Ascending aorta (tissue), 2 donors: ENCODE results near the gene MAP3K6. TPM values are rescaled to one million over a fixed set of nuclear protein-coding genes. Genes with fewer than 3 reads are reported as not detected.
"Not testable (repeated sequence)": the region's sequence is repeated elsewhere in the genome, so short reads cannot be mapped to it uniquely, and the experiment has no call there.

Experiments
- DNase-seq, 2 donors: peaks; one replicate each; pipeline ENCODE4 v3.0.0-alpha.2; 2019; ENCODE audit warnings: low spot score in 2 of 2
- H3K27ac ChIP-seq, 2 donors: fragments of 200-600 bp; sonication (generic); one replicate each; pipeline ENCODE4 v1.5.1; 2016 to 2017; ENCODE audit warnings: mild to moderate bottlenecking in 1 of 2
- H3K27me3 ChIP-seq: fragments of 200-600 bp; sonication (generic); one replicate; pipeline ENCODE4 v1.5.1; 2017
- H3K36me3 ChIP-seq, 2 donors: fragments of 200-600 bp; sonication (generic); one replicate each; pipeline ENCODE4 v1.5.1; 2016
- H3K4me1 ChIP-seq, 2 donors: fragments of 200-600 bp; sonication (generic); one replicate each; pipeline ENCODE4 v1.5.1; 2016 to 2017; ENCODE audit warnings: mild to moderate bottlenecking in 1 of 2
- H3K4me3 ChIP-seq, 2 donors: fragments of 200-600 bp; sonication (generic); one replicate each; pipeline ENCODE4 v1.5.1; 2016 to 2017; ENCODE audit warnings: mild to moderate bottlenecking in 1 of 2
- H3K9me3 ChIP-seq, 2 donors: fragments of 200-600 bp; sonication (generic); one replicate each; pipeline ENCODE4 v1.5.1; 2016
- CTCF ChIP-seq, 3 experiments: fragments of 200-600 bp in 2 of 3; fragments of 450-650 bp in 1 of 3; sonication (generic) in 2 of 3; IDR thresholded peaks; one replicate each; pipeline ENCODE4 v1.5.1; 2016 to 2019; ENCODE audit warnings: antibody characterized with exemption in 3 of 3, mild to moderate bottlenecking in 1 of 3, moderate library complexity in 1 of 3
- intact Hi-C: fragments of 100-400 bp; cut with DNase I; formaldehyde crosslinking; loops from one replicate; pipeline ENCODE4 v1.15.1; 2023
- total RNA-seq: library from RNA; depleted of rRNA; stranded (reverse); fragments of >200 nt; gene quantifications from one replicate; pipeline ENCODE4 v1.1.0, GENCODE V29; 2016

The MAP3K6 gene
- total RNA-seq, 1 donor from 2014 or later: 164 TPM

- H3K4me3 ChIP-seq, H3K9me3 ChIP-seq, intact Hi-C loops, DNase-seq, H3K27me3 ChIP-seq: not testable (repeated sequence)
- H3K4me1 ChIP-seq: peaks cover 18 to 34% of the 10 kb centered on the region in 2 donors
- peak overlapping the region; percentile 72 to 75 for H3K27ac ChIP-seq
- peaks cover 43 to 44% of the 10 kb centered on the region in 2 donors for H3K36me3 ChIP-seq
- peak in 1 of 3 experiments; percentile 15 for TF ChIP-seq CTCF (IDR thresholded peaks at IDR 0.05)
Observed at GRCh38 chr1:27405598-27406361, 39.0 kb upstream of the MAP3K6 start.

- peaks cover 18 to 34% of the 10 kb centered on the region in 2 donors for H3K4me1 ChIP-seq
- no peaks in the 10 kb centered on the region for H3K27me3 ChIP-seq
- DNase-seq: peak in 1 of 2 donors; percentile 76
- H3K36me3 ChIP-seq: peaks cover 36 to 37% of the 10 kb centered on the region in 2 donors
- TF ChIP-seq CTCF (IDR thresholded peaks at IDR 0.05): no peak
- no peak overlapping the region for H3K4me3 ChIP-seq
- H3K9me3 ChIP-seq: no peaks in the 10 kb centered on the region
- H3K27ac ChIP-seq: peak overlapping the region; percentile 72 to 75
- intact Hi-C loops: no loop called here
Observed at GRCh38 chr1:27405074-27405473, 38.3 kb upstream of the MAP3K6 start.

- Histone ChIP-seq H3K4me1 (peaks cover 18 to 34% of the 10 kb centered on the region in 2 donors), H3K36me3 (peaks cover 26 to 28% of the 10 kb centered on the region in 2 donors), H3K4me3 (peak overlapping the region in 1 of 2 donors; percentile 12), H3K27me3 (no peaks in the 10 kb centered on the region), H3K9me3 (no peaks in the 10 kb centered on the region), H3K27ac (peak overlapping the region; percentile 72 to 75)
- TF ChIP-seq CTCF (IDR thresholded peaks at IDR 0.05): no peak
- DNase-seq: no peak
- intact Hi-C loops: loop anchor here (2.0 kb wide), 1 partner anchor 87 kb away; the partner anchor contains the start of gene WASF2
Observed at GRCh38 chr1:27403931-27404330, 37.2 kb upstream of the MAP3K6 start.

- intact Hi-C loops: loop anchor here (2.0 kb wide), 1 partner anchor 88 kb away; the partner anchor contains the start of gene WASF2
- DNase-seq: peak; percentile 47 to 89
- Histone ChIP-seq H3K9me3 (no peaks in the 10 kb centered on the region), H3K4me1 (peaks cover 18 to 34% of the 10 kb centered on the region in 2 donors), H3K36me3 (peaks cover 18 to 22% of the 10 kb centered on the region in 2 donors), H3K4me3 (peak overlapping the region in 1 of 2 donors; percentile 12), H3K27ac (peak overlapping the region; percentile 72 to 75), H3K27me3 (no peaks in the 10 kb centered on the region)
- TF ChIP-seq CTCF (IDR thresholded peaks at IDR 0.05): peak in 2 of 3 experiments; percentile 30
Observed at GRCh38 chr1:27403065-27403726, 36.4 kb upstream of the MAP3K6 start.

- peak overlapping the region; percentile 72 to 75 for H3K27ac ChIP-seq
- H3K4me1 ChIP-seq: peaks cover 18 to 34% of the 10 kb centered on the region in 2 donors
- no peaks in the 10 kb centered on the region for H3K9me3 ChIP-seq
- H3K36me3 ChIP-seq: peaks cover 10 to 13% of the 10 kb centered on the region in 2 donors
- DNase-seq: peak; percentile 39 to 91
- no peak overlapping the region for H3K4me3 ChIP-seq
- TF ChIP-seq CTCF (IDR thresholded peaks at IDR 0.05): peak; percentile 70 to 80 (median 76)
- no peaks in the 10 kb centered on the region for H3K27me3 ChIP-seq
- intact Hi-C loops: loop anchor here (1.0 to 2.0 kb wide), 2 partner anchors 88 to 204 kb away; partner anchors contain the start of gene WASF2
Observed at GRCh38 chr1:27402349-27402754, 35.6 kb upstream of the MAP3K6 start.
